A673 (cell line): ENCODE data around the gene SIRT2. TPM values are rescaled to one million over a fixed set of nuclear protein-coding genes. Genes with fewer than 3 reads are reported as not detected.

ENCODE experiments used
- total RNA-seq: library from RNA; stranded (reverse); gene quantifications from 2 replicates; pipeline ENCODE4 v1.2.3, GENCODE V29; 2021

Gene SIRT2
- total RNA-seq, 1 experiment from 2014 or later = 32.2 TPM

Other genes with a start within 250 kb of the SIRT2 start
- 0.69 and 0.96 TPM in 2 replicates for gene CAPN12, start 155.1 kb downstream of the SIRT2 start, total RNA-seq
- not detected in 2 replicates for gene LGALS7, start 126.1 kb downstream of the SIRT2 start, total RNA-seq
- gene LGALS7B, start 110.4 kb downstream of the SIRT2 start, total RNA-seq = not detected in 2 replicates
- gene LGALS4, start 86.7 kb downstream of the SIRT2 start, total RNA-seq = 0.32 and 0.81 TPM in 2 replicates
- gene ECH1, start 67.8 kb downstream of the SIRT2 start, total RNA-seq = 83.1 and 102 TPM in 2 replicates
- 642 and 647 TPM in 2 replicates for gene HNRNPL, start 49.6 kb downstream of the SIRT2 start, total RNA-seq
- gene RINL, start 21.3 kb downstream of the SIRT2 start, total RNA-seq = 5.7 and 7.4 TPM in 2 replicates
- 42.4 and 51.9 TPM in 2 replicates for gene NFKBIB, start 351 bp upstream of the SIRT2 start, total RNA-seq
- gene CCER2, start 12.6 kb upstream of the SIRT2 start, total RNA-seq = 0.67 and 1.2 TPM in 2 replicates
- 56.3 and 58.6 TPM in 2 replicates for gene SARS2, start 31.1 kb upstream of the SIRT2 start, total RNA-seq
- gene MRPS12, start 31.3 kb upstream of the SIRT2 start, total RNA-seq = 69.5 and 81.9 TPM in 2 replicates
- gene FBXO17, start 76.1 kb upstream of the SIRT2 start, total RNA-seq = 26.0 and 29.9 TPM in 2 replicates
- 0.33 and 0.45 TPM in 2 replicates for gene FBXO27, start 132.9 kb upstream of the SIRT2 start, total RNA-seq
- not detected in 2 replicates for gene ACP7, start 184.8 kb upstream of the SIRT2 start, total RNA-seq
- gene PAK4, start 226.2 kb upstream of the SIRT2 start, total RNA-seq = 55.2 and 59.0 TPM in 2 replicates